Cortex of kidney (tissue), 1 donor: ENCODE results near the gene HTRA3.
"Not testable (repeated sequence)": the region's sequence is repeated elsewhere in the genome, so short reads cannot be mapped to it uniquely, and the experiment has no call there.

Experiments
- DNase-seq: peaks from one replicate; lab custom pipeline; 2025; lab: John Stamatoyannopoulos, UW

HTRA3 gene

GRCh38 chr4:8344377-8344776 lies 74.8 kb downstream of the HTRA3 start:
- DNase-seq, result no peak

GRCh38 chr4:8345053-8345945 lies 75.7 kb downstream of the HTRA3 start:
- DNase-seq, result no peak

GRCh38 chr4:8345946-8346814 lies 76.6 kb downstream of the HTRA3 start:
- no peak for DNase-seq

DNA sequence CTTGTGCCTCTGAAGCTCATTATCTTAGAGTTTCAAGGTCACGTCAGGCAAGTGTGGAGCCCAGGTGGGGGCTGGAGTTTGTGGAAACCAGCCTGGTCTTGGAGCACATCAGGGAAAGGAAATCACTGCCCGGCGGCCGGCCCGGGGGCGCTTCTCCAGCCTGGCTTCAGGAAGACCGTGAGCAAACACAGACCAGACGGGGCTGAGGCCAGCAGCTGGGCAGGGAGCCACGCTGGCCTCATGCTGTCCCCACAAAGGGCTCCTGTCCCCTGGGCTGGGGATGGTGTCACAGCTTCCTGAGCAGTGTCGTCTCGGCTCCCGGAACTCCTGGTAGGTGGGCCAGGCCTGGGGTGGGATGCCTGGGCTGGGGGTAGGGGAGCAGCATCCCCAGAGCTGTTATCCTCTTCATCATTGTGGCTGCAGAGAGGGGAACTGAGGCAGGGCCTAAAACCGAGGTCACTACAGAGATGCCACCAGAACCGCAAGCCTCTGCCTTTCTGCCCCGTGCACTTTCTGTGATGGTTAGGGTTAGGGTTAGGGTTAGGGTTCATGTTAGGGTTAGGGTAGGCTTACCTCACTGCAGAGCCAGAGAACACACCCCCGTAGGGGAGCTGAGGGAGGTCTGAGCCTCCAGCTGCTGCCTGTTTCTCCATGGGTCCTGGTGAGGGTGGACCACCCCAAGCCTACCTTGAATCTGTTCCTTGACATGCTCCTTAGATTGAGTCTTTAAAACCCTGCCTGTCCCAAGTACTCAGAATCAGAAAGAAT lies 77.5 kb downstream of the HTRA3 start:
- no peak for DNase-seq

GRCh38 chr4:8347660-8348059 lies 78.1 kb downstream of the HTRA3 start:
- no peak for DNase-seq

DNA sequence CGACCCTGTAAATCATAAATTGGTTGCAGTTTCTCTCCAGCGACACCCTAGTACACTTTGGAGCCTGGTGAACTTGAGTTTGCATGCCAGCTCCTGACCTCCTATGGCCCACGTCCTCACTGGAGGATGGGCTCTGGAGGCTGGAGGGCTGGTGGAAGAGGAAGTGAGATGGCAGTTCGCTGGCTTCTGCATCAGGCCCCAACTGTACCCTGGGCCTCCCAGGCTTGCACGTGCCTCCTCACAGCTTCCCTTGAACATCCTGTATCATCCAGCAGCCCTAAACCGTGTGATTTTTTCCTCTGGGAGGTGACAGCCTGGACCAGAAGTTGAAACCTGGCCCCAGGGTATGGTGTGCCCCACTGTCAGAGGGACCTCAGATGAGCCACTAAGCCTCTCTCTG lies 78.5 kb downstream of the HTRA3 start:
- no peak for DNase-seq

GRCh38 chr4:8349236-8349635 lies 79.7 kb downstream of the HTRA3 start:
- DNase-seq, result not testable (repeated sequence)

GRCh38 chr4:8349664-8350236 lies 80.2 kb downstream of the HTRA3 start:
- DNase-seq, result no peak

DNA sequence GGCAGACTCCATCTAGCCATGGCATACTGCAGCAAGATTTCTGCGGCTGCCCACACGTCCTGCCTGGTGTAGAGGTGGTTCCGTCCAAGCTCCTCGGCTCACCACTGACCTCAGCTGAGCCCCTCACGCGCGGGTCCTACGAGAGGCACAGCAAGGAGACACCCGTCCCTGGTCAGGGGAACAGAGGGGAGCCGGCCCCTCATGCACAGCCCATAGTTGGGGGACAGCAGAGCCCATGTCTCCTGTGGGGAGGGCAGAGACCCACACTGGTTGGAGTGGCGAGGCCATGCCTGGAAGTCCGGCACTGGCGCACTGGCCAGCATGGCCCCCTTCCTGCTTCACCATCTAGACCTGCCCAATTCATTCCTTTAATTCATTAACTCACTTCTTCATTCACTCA lies 80.8 kb downstream of the HTRA3 start:
- DNase-seq, result no peak

- no peak for DNase-seq
Measured at GRCh38 chr4:8350841-8351461, 81.4 kb downstream of the HTRA3 start.

GRCh38 chr4:8351931-8352367 lies 82.4 kb downstream of the HTRA3 start:
- no peak for DNase-seq

DNA sequence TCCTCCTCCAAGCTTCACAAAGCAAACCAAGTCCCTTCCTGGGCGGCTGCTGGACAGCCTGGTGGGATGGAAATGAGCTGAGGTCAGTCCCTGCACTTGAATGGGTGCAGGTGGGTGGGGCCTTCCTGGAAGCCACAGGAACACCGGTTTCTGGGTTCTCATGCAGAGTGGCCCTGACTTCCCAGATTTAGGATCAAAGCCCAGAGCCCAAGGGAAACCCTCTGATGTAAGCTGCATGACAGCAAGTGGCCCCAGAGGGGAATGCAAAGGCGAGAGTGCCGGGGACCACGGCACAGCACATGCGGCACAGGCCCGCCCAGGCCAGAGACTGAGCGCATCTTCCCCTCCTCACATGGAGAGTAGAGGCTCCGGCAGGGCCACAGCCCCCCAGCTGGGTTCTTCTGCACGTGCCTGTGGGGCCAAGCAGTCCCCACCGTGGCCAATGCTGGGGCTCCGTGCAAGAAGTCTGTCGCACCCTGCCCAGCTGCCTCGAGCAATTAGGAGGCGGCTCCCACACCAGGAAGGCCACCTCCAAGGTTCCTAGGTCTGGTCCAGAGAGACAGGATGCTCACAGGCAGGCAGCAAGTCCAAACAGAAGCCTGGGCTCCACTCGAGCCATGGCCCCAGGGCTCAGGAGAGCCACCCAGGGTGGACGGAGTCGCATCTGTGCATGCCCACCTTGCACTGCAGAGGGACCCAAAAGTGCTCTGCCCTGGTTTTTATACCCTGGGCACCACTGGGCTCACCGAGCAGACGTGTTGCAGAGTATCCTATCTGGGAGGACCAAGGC lies 83.0 kb downstream of the HTRA3 start:
- no peak for DNase-seq

DNA sequence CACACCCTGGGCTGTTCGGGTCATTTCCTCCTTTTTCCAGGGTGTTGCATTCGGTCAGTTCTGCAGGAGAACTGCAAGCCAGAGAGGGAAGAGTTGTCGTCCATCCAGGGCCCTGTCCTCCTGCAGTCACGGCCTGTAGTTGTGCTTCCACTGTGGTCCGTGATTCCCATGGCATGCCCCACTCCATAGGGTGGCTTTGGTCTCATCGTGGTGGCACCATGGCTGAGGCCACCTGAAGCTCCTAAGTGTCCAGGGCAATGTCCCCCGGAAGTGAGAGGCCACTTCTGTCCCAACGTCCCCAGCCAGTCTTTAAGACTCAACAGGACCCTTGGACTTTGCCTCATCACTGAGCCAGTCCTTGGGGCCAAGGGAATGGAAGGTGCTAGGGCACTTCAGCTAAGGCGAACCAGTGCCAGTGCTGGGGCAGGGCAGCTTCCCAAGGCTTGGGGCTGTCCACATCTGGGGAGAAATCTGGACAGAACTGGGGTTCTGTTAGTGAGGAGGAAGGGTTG lies 83.7 kb downstream of the HTRA3 start:
- no peak for DNase-seq

- no peak for DNase-seq
Measured at GRCh38 chr4:8353912-8354453, 84.4 kb downstream of the HTRA3 start.

- no peak for DNase-seq
Measured at GRCh38 chr4:8355306-8355705, 85.8 kb downstream of the HTRA3 start.

DNA sequence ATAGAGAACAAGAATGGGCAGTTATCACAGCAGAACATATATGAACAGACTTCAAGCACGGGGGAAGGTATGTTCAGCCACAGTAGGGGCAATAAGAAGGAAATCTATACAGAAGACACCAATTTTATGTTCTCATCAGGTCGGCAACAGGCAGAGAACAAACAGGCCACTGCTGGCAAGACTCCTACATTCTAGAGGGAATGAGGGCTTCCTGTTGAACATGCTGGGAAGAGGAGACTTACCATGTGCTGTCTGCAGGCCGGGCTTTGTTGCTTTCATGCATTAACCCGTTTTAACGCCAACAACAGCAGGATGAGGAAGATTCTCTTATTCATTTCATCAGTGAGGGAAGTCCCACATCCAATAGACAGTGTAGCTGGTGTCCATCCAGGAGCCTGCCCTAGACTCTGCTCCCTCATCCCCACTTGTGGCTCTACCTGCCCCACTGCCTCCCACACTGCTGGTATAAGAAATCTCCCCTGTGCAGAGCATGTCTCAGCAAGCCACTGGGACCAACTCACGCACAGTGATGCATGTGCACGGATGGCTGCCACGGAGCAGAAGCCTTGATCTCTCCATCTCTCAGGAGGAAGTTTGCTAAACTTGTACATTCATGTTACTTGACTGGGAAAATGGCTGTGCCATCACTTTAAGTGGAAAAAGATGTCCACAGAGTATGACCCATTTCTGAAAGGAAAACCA lies 86.5 kb downstream of the HTRA3 start:
- no peak for DNase-seq
